OCI-LY3 (cell line): Measurements from ENCODE around the gene ZFAND2A.

Experiments
- H2AFZ ChIP-seq: fragments of 200-600, 300-600 bp; shearing (Covaris generic); 2 replicates; pipeline ENCODE4 v1.6.0; 2014; ENCODE audit warnings: antibody characterized with exemption, low read depth, low read length
- H3K27ac ChIP-seq: fragments of 200-600, 300-600 bp; sonication (generic); 2 replicates; pipeline ENCODE4 v1.5.1; 2014; ENCODE audit warnings: mild to moderate bottlenecking, low read length, moderate library complexity, mixed read lengths
- H3K27me3 ChIP-seq: fragments of 200-600, 300-600 bp; sonication (generic); 2 replicates; pipeline ENCODE4 v1.6.1; 2014; ENCODE audit warnings: low read depth, low read length, mixed read lengths
- H3K36me3 ChIP-seq: fragments of 200-600, 300-600 bp; sonication (generic); replicated peaks from 2 replicates; pipeline ENCODE3; 2014; ENCODE audit warnings: low read depth, low read length, mixed read lengths
- H3K4me1 ChIP-seq: fragments of 300-600, 200-600 bp; sonication (generic); 2 replicates; pipeline ENCODE4 v1.6.1; 2014; ENCODE audit warnings: low read length, mixed read lengths
- H3K4me2 ChIP-seq: fragments of 200-600, 300-600 bp; sonication (generic); 2 replicates; pipeline ENCODE4 v1.6.1; 2014; ENCODE audit warnings: low read length, mixed read lengths
- H3K4me3 ChIP-seq: fragments of 300-600, 200-600 bp; sonication (generic); 2 replicates; pipeline ENCODE4 v1.5.1; 2014; ENCODE audit warnings: antibody characterized with exemption, mild to moderate bottlenecking, low read length, moderate library complexity
- H3K79me2 ChIP-seq: fragments of 300-600, 200-600 bp; shearing (Covaris generic); 2 replicates; pipeline ENCODE4 v1.6.1; 2014; ENCODE audit warnings: mild to moderate bottlenecking, low read length, mixed read lengths
- H3K9ac ChIP-seq: fragments of 300-600, 200-600 bp; shearing (Covaris generic); 2 replicates; pipeline ENCODE4 v1.6.0; 2014; ENCODE audit warnings: mild to moderate bottlenecking, low read length, moderate library complexity
- H3K9me3 ChIP-seq: fragments of 200-600, 300-600 bp; shearing (Covaris generic); 2 replicates; pipeline ENCODE4 v1.6.1; 2014; ENCODE audit warnings: low read length, mixed read lengths; ENCODE audit not compliant: insufficient read depth
- H4K20me1 ChIP-seq: fragments of 200-600, 300-600 bp; sonication (generic); 2 replicates; pipeline ENCODE4 v1.6.1; 2016; ENCODE audit warnings: low read length, mixed read lengths; ENCODE audit not compliant: insufficient read depth
- CTCF ChIP-seq: fragments of 200-600, 300-600 bp; sonication (generic); IDR thresholded peaks from 2 replicates; pipeline ENCODE4 v1.5.1; 2014; ENCODE audit warnings: antibody characterized with exemption, low read length, low read depth
- EZH2phosphoT487 ChIP-seq: fragments of 200-600 bp; shearing (Covaris generic); IDR thresholded peaks from 2 replicates; pipeline ENCODE4 v1.6.1; 2018; ENCODE audit warnings: antibody characterized with exemption, mixed run types, low read depth

The ZFAND2A gene

GRCh38 chr7:1112109-1112508 lies 47.9 kb downstream of the ZFAND2A start:
- Histone ChIP-seq H3K4me3 (no peak overlapping the region), H3K79me2 (0 out of 2 replicates have a peak, but pooled peaks cover under 1% of the 10 kb centered on the region), H3K27ac (no peak overlapping the region), H2AFZ (no peak overlapping the region), H3K9ac (no peak overlapping the region), H3K4me1 (peaks cover 3% of the 10 kb centered on the region), H4K20me1 (0 out of 2 replicates have a peak, but pooled peaks cover 4% of the 10 kb centered on the region), H3K9me3 (no peaks in the 10 kb centered on the region), H3K36me3 (no peaks in the 10 kb centered on the region), H3K4me2 (no peak overlapping the region), H3K27me3 (no peaks in the 10 kb centered on the region)
- no peak for TF ChIP-seq EZH2phosphoT487
- no peak for TF ChIP-seq CTCF

- Histone ChIP-seq H3K4me2 (no peak overlapping the region), H3K4me1 (peaks cover 12% of the 10 kb centered on the region), H4K20me1 (0 out of 2 replicates have a peak, but pooled peaks cover 4% of the 10 kb centered on the region), H3K36me3 (no peaks in the 10 kb centered on the region), H3K9ac (no peak overlapping the region), H3K9me3 (no peaks in the 10 kb centered on the region), H3K27me3 (no peaks in the 10 kb centered on the region), H3K4me3 (no peak overlapping the region), H3K27ac (no peak overlapping the region), H3K79me2 (peaks cover 10% of the 10 kb centered on the region; the same call in 1 of the 2 replicates), H2AFZ (no peak overlapping the region)
- TF ChIP-seq EZH2phosphoT487 = no peak
- TF ChIP-seq CTCF = no peak
These were observed 48.8 kb downstream of the ZFAND2A start for GRCh38 chr7:1111156-1111555.

GRCh38 chr7:1110358-1110757 lies 49.6 kb downstream of the ZFAND2A start:
- Histone ChIP-seq H3K79me2 (peaks cover 15% of the 10 kb centered on the region; the same call in 1 of the 2 replicates), H3K27ac (no peak overlapping the region), H3K9ac (no peak overlapping the region)

More at GRCh38 chr7:1110358-1110757, 49.6 kb downstream of the ZFAND2A start:
- Histone ChIP-seq H3K4me3 (no peak overlapping the region), H3K36me3 (no peaks in the 10 kb centered on the region), H3K4me2 (no peak overlapping the region), H3K4me1 (peaks cover 20% of the 10 kb centered on the region), H3K27me3 (no peaks in the 10 kb centered on the region), H4K20me1 (0 out of 2 replicates have a peak, but pooled peaks cover 4% of the 10 kb centered on the region), H2AFZ (no peak overlapping the region), H3K9me3 (no peaks in the 10 kb centered on the region)
- TF ChIP-seq CTCF (no peak), EZH2phosphoT487 (no peak)
